IMR-90 (cell line): ENCODE results near the gene HSP90AB1.

Experiments used
- CEBPB ChIP-seq: IDR thresholded peaks from 2 replicates; pipeline ENCODE4 v1.6.1; 2012; ENCODE audit warnings: low read depth, low read length, improper control_type of control experiment
- CHD1 ChIP-seq: IDR thresholded peaks from 2 replicates; pipeline ENCODE4 v1.6.1; 2012; ENCODE audit warnings: low read depth, low read length, improper control_type of control experiment
- CTCF ChIP-seq: conservative IDR thresholded peaks from 2 replicates; pipeline ENCODE4 v1.5.1; 2012; ENCODE audit warnings: mild to moderate bottlenecking, low read depth, low read length, improper control_type of control experiment
- ELK1 ChIP-seq: fragments of 150-350 bp; IDR thresholded peaks from 2 replicates; pipeline ENCODE4 v1.6.1; 2016; ENCODE audit warnings: low read depth, mild to moderate bottlenecking, low read length, moderate library complexity, borderline replicate concordance
- FOS ChIP-seq: fragments of 150-350 bp; IDR thresholded peaks from 2 replicates; pipeline ENCODE4 v1.6.1; 2016; ENCODE audit warnings: low read depth, low read length
- MXI1 ChIP-seq: IDR thresholded peaks from 2 replicates; pipeline ENCODE4 v1.6.1; 2012; ENCODE audit warnings: low read depth, mild to moderate bottlenecking, low read length, moderate library complexity, borderline replicate concordance
- POLR2A ChIP-seq: IDR thresholded peaks from 2 replicates; pipeline ENCODE4 v1.6.1; 2012; ENCODE audit warnings: mild to moderate bottlenecking, low read depth, low read length
- RCOR1 ChIP-seq: IDR thresholded peaks from 2 replicates; pipeline ENCODE4 v1.6.1; 2012; ENCODE audit warnings: mild to moderate bottlenecking, low read length, improper control_type of control experiment; ENCODE audit not compliant: insufficient replicate concordance
- RFX5 ChIP-seq: IDR thresholded peaks from 2 replicates; pipeline ENCODE4 v1.8.0; 2012; ENCODE audit warnings: low read depth, mild to moderate bottlenecking, low read length, moderate library complexity
- USF2 ChIP-seq: fragments of 150-350 bp; IDR thresholded peaks from 2 replicates; pipeline ENCODE4 v1.6.1; 2017; ENCODE audit warnings: mild to moderate bottlenecking, antibody characterized with exemption, low read length, low read depth

GRCh38 chr6:44301782-44302564, 55.1 kb downstream of the HSP90AB1 start:
- TF ChIP-seq MXI1, result no peak
- no peak for TF ChIP-seq CTCF
- TF ChIP-seq POLR2A, result no peak
- no peak for TF ChIP-seq ELK1
- TF ChIP-seq RCOR1, result no peak
- no peak for TF ChIP-seq USF2
- TF ChIP-seq CEBPB, result no peak
- TF ChIP-seq CHD1, result no peak
- TF ChIP-seq RFX5, result no peak
- TF ChIP-seq FOS, result no peak
